DMS114 treated with DMSO at 0.1 percent for 48 hours (cell line): Measurements from ENCODE around the gene NXNL1.
"Not testable (repeated sequence)": the region's sequence is repeated elsewhere in the genome, so short reads cannot be mapped to it uniquely, and the experiment has no call there.

ENCODE experiments used
- DNase-seq: peaks from one replicate; lab custom pipeline; 2025; ENCODE audit not compliant: unreplicated experiment; lab: John Stamatoyannopoulos, UW

Gene NXNL1

GRCh38 chr19:17487284-17488121, 26.8 kb upstream of the NXNL1 start:
- DNase-seq, result no peak

- no peak for DNase-seq
Measured at GRCh38 chr19:17486545-17487240, 26.0 kb upstream of the NXNL1 start.

- no peak for DNase-seq
Measured at GRCh38 chr19:17484520-17485185, 23.9 kb upstream of the NXNL1 start.

GRCh38 chr19:17483605-17484002, 22.9 kb upstream of the NXNL1 start:
- no peak for DNase-seq

- DNase-seq, result no peak
Measured at GRCh38 chr19:17482877-17483604, 22.3 kb upstream of the NXNL1 start.

- no peak for DNase-seq
Measured at GRCh38 chr19:17481986-17482385, 21.3 kb upstream of the NXNL1 start.

GRCh38 chr19:17479325-17479791, 18.6 kb upstream of the NXNL1 start:
- DNase-seq, result no peak

GRCh38 chr19:17475541-17476115, 14.9 kb upstream of the NXNL1 start:
- DNase-seq, result no peak

- not testable (repeated sequence) for DNase-seq
Measured at GRCh38 chr19:17475011-17475540, 14.3 kb upstream of the NXNL1 start.

GRCh38 chr19:17473041-17473440, 12.3 kb upstream of the NXNL1 start:
- no peak for DNase-seq

- DNase-seq, result no peak
Measured at GRCh38 chr19:17471410-17472125, 10.8 kb upstream of the NXNL1 start.

- DNase-seq, result peak; percentile 99
Measured at GRCh38 chr19:17470068-17470841, 9.5 kb upstream of the NXNL1 start, which contains the start of gene SLC27A1. SLC27A1 (plus strand) TSS chr19:17470524; CDS start chr19:17470541, 17 bp downstream.

GRCh38 chr19:17469481-17470067, 8.8 kb upstream of the NXNL1 start:
- peak; percentile 97 for DNase-seq

- peak; percentile 55 for DNase-seq
Measured at GRCh38 chr19:17469092-17469480, 8.4 kb upstream of the NXNL1 start.

GRCh38 chr19:17468302-17469091, 7.8 kb upstream of the NXNL1 start:
- DNase-seq, result no peak

- no peak for DNase-seq
Measured at GRCh38 chr19:17467471-17468301, 7.0 kb upstream of the NXNL1 start.

- no peak for DNase-seq
Measured at GRCh38 chr19:17466487-17466850, 5.7 kb upstream of the NXNL1 start.
